Spleen (tissue), 11 donors: Measurements from ENCODE around the gene SV2A. TPM values are rescaled to one million over a fixed set of nuclear protein-coding genes. Genes with fewer than 3 reads are reported as not detected.
"Not testable (repeated sequence)": the region's sequence is repeated elsewhere in the genome, so short reads cannot be mapped to it uniquely, and the experiment has no call there.

Experiments
- DNase-seq: peaks from one replicate; pipeline ENCODE4 v3.0.0-alpha.2; 2020
- H3K27ac ChIP-seq, 8 donors: fragments of 200-600 bp; sonication (generic) in 7 of 8; 1 replicate in 4 of 8; 2 replicates in 4 of 8; pipeline versions ENCODE4 v1.5.0 to v1.8.0; 2016 to 2021; ENCODE audit warnings: inconsistent platforms in 4 of 8, mild to moderate bottlenecking in 4 of 8, moderate library complexity in 1 of 8
- H3K27me3 ChIP-seq, 7 donors: fragments of 200-600 bp; sonication (generic) in 6 of 7; replicated peaks in 1 of 7; 1 replicate in 4 of 7; 2 replicates in 3 of 7; pipeline versions ENCODE4 v1.5.0 to v1.8.0; 2016 to 2021; ENCODE audit warnings: inconsistent platforms in 3 of 7, mild to moderate bottlenecking in 1 of 7
- H3K36me3 ChIP-seq, 6 donors: fragments of 200-600 bp; sonication (generic) in 5 of 6; 1 replicate in 4 of 6; 2 replicates in 2 of 6; pipeline versions ENCODE4 v1.5.0 to v1.8.0; 2016 to 2021; ENCODE audit warnings: inconsistent platforms in 2 of 6
- H3K4me1 ChIP-seq, 6 donors: fragments of 200-600 bp; sonication (generic) in 5 of 6; 1 replicate in 3 of 6; 2 replicates in 3 of 6; pipeline versions ENCODE4 v1.5.0 to v1.8.0; 2016 to 2021; ENCODE audit warnings: inconsistent platforms in 3 of 6
- H3K4me3 ChIP-seq, 8 donors: fragments of 200-600 bp; sonication (generic) in 7 of 8; 1 replicate in 4 of 8; 2 replicates in 4 of 8; pipeline versions ENCODE4 v1.5.0 to v1.8.0; 2016 to 2021; ENCODE audit warnings: inconsistent platforms in 4 of 8, mild to moderate bottlenecking in 4 of 8, moderate library complexity in 2 of 8
- H3K9me3 ChIP-seq, 8 donors: fragments of 200-600 bp; sonication (generic) in 7 of 8; 1 replicate in 4 of 8; 2 replicates in 4 of 8; pipeline versions ENCODE4 v1.5.0 to v1.8.0; 2016 to 2021; ENCODE audit warnings: inconsistent platforms in 4 of 8
- WGBS, 5 donors: extraction: QIAGEN DNeasy Blood & Tissue Kit in 3 of 5; methylation state at CpG; one replicate each; pipeline versions ENCODE4 v1.1.5 to v1.1.7; 2013 to 2018; 5-methylcytosine and 5-hydroxymethylcytosine counted together
- intact Hi-C: fragments of 100-400 bp; cut with DNase I; formaldehyde crosslinking; loops from one replicate; pipeline ENCODE4 v1.15.0; 2023; ENCODE audit warnings: low total_unique reads
- polyA plus RNA-seq, 3 donors: library from polyadenylated mRNA; stranded (reverse); fragments of 200-250 nt; gene quantifications; one replicate each; pipeline ENCODE4 v1.2.1, GENCODE V29; 2013
- total RNA-seq, 7 donors: library from RNA; depleted of rRNA in 3 of 7; stranded (reverse); fragments of >200 nt in 3 of 7; fragmentation: NEBNext Ultra II Directional in 4 of 7; extraction: Animal tissue kit (Norgen Biotek cat#: 25700) in 4 of 7; gene quantifications; one replicate each; pipeline versions ENCODE4 v1.1.0 to v1.2.1, GENCODE V29; 2016 to 2021
- donor health status: healthy with polysubstance abuse.
- donor health status: DM: no; HTN: no; CAD: no; lungs with moderate emphysema.
- donor health status: DM: no; HTN: no; CAD: no.
- donor health status: Bipolar disorder and iron deficiency.
- donor health status: healthy.
- donor health status: DM: no; HTN: no; CAD: no.
- donor health status: DM: yes; HTN: yes; CAD: no.

Gene SV2A
- total and polyA plus RNA-seq, 10 donors, result 0.43 to 3.7 (median 1.9) TPM

- DNase-seq, H3K27me3 ChIP-seq, H3K4me3 ChIP-seq, H3K9me3 ChIP-seq, H3K4me1 ChIP-seq, H3K27ac ChIP-seq, intact Hi-C loops, H3K36me3 ChIP-seq: not testable (repeated sequence)
- WGBS, 5 donors, result no CpG with 5 or more reads among the region's 32 CpGs
Observed at GRCh38 chr1:149861497-149862054, 56.1 kb downstream of the SV2A start.

- H3K36me3 ChIP-seq, H3K4me1 ChIP-seq, H3K9me3 ChIP-seq, H3K27ac ChIP-seq, H3K27me3 ChIP-seq, intact Hi-C loops, H3K4me3 ChIP-seq, DNase-seq: not testable (repeated sequence)
- no CpG with 5 or more reads among the region's 55 CpGs for WGBS, 5 donors
Observed at GRCh38 chr1:149860684-149861496, 56.8 kb downstream of the SV2A start.

- H3K4me3 ChIP-seq, H3K36me3 ChIP-seq, H3K4me1 ChIP-seq, DNase-seq, H3K9me3 ChIP-seq, intact Hi-C loops, H3K27me3 ChIP-seq, H3K27ac ChIP-seq: not testable (repeated sequence)
- no CpG with 5 or more reads among the region's 15 CpGs for WGBS, 5 donors
Observed at GRCh38 chr1:149860271-149860670, 57.4 kb downstream of the SV2A start.

Other genes with a start within 250 kb of the SV2A start
- 10 to 100 TPM in 6 of 7 donors, 1 to 10 TPM in 1; 9.2 to 55.9 (median 22.7) TPM for gene FCGR1A, start 135.2 kb downstream of the SV2A start, total RNA-seq
- 10 to 100 TPM; 26.3 to 48.9 (median 33.8) TPM for gene FCGR1A, start 135.2 kb downstream of the SV2A start, polyA plus RNA-seq
- 10 to 100 TPM in 6 of 7 donors, 1 to 10 TPM in 1; 8.3 to 22.6 (median 14.7) TPM for gene BOLA1, start 18.3 kb downstream of the SV2A start, total RNA-seq
- gene BOLA1, start 18.3 kb downstream of the SV2A start, polyA plus RNA-seq, result 10 to 100 TPM; 27.1 to 34.6 (median 33.9) TPM
- gene SF3B4, start 10.0 kb upstream of the SV2A start, total RNA-seq, result 10 to 100 TPM; 17.6 to 43.8 (median 40.5) TPM
- gene SF3B4, start 10.0 kb upstream of the SV2A start, polyA plus RNA-seq, result 10 to 100 TPM; 19.7 to 27.8 (median 24.6) TPM
- 10 to 100 TPM in 2 of 7 donors, 1 to 10 TPM in 5; 4.4 to 16.2 (median 6.6) TPM for gene MTMR11, start 19.0 kb upstream of the SV2A start, total RNA-seq
- 1 to 10 TPM; 1.4 to 3.3 (median 2.1) TPM for gene MTMR11, start 19.0 kb upstream of the SV2A start, polyA plus RNA-seq
- gene OTUD7B, start 92.9 kb upstream of the SV2A start, total RNA-seq, result 10 to 100 TPM; 10.2 to 20.5 (median 14.2) TPM
- gene OTUD7B, start 92.9 kb upstream of the SV2A start, polyA plus RNA-seq, result 1 to 10 TPM in 1 of 3 donors, under 1 TPM in 2; 0.70 to 2.9 (median 0.78) TPM
- gene VPS45, start 149.9 kb upstream of the SV2A start, total RNA-seq, result 10 to 100 TPM; 35.8 to 62.8 (median 47.4) TPM
- gene VPS45, start 149.9 kb upstream of the SV2A start, polyA plus RNA-seq, result 10 to 100 TPM; 16.2 to 22.7 (median 21.6) TPM
- 100 to 1,000 TPM in 5 of 7 donors, 10 to 100 TPM in 2; 95.9 to 147 (median 121) TPM for gene PLEKHO1, start 232.1 kb upstream of the SV2A start, total RNA-seq
- gene PLEKHO1, start 232.1 kb upstream of the SV2A start, polyA plus RNA-seq, result 100 to 1,000 TPM; 154 to 228 (median 166) TPM